ENCODE data around the gene RPS6KA2.

The RPS6KA2 gene

GRCh38 chr6:166578536-166579236, 48.4 kb downstream of the RPS6KA2 start:
- DNase-seq, result no peak

- peak in 1 of 56 donors; percentile 25 for DNase-seq
Observed at GRCh38 chr6:166575205-166575604, 51.8 kb downstream of the RPS6KA2 start.

- DNase-seq, result no peak
Observed at GRCh38 chr6:166573511-166574216, 53.4 kb downstream of the RPS6KA2 start.

- DNase-seq, result no peak
Observed at GRCh38 chr6:166572370-166573261, 54.4 kb downstream of the RPS6KA2 start.

- no peak for DNase-seq
Observed at GRCh38 chr6:166570929-166571713, 55.9 kb downstream of the RPS6KA2 start.

- no peak for DNase-seq
Observed at GRCh38 chr6:166569206-166569605, 57.8 kb downstream of the RPS6KA2 start.

GRCh38 chr6:166567813-166568212, 59.2 kb downstream of the RPS6KA2 start:
- DNase-seq, result no peak

- no peak for DNase-seq
Observed at GRCh38 chr6:166567107-166567506, 59.9 kb downstream of the RPS6KA2 start.

- DNase-seq, result peak in 2 of 56 donors; percentile 14 to 18
Observed at GRCh38 chr6:166566026-166567011, 60.7 kb downstream of the RPS6KA2 start.

- DNase-seq, result peak in 1 of 56 donors; percentile 32
Observed at GRCh38 chr6:166565084-166565967, 61.7 kb downstream of the RPS6KA2 start.

GRCh38 chr6:166563805-166564204, 63.2 kb downstream of the RPS6KA2 start:
- no peak for DNase-seq

- no peak for DNase-seq
Observed at GRCh38 chr6:166563200-166563599, 63.9 kb downstream of the RPS6KA2 start.

- DNase-seq, result no peak
Observed at GRCh38 chr6:166562726-166563125, 64.3 kb downstream of the RPS6KA2 start.

- no peak for DNase-seq
Observed at GRCh38 chr6:166561771-166562359, 65.2 kb downstream of the RPS6KA2 start.

GRCh38 chr6:166560222-166560621, 66.8 kb downstream of the RPS6KA2 start:
- DNase-seq, result no peak

GRCh38 chr6:166559662-166560061, 67.4 kb downstream of the RPS6KA2 start:
- no peak for DNase-seq

- no peak for DNase-seq
Observed at GRCh38 chr6:166559211-166559610, 67.8 kb downstream of the RPS6KA2 start.

All from nucleus accumbens (tissue), 56 donors.